Measurements from ENCODE around the gene PDE4B. TPM values are rescaled to one million over a fixed set of nuclear protein-coding genes. Genes with fewer than 3 reads are reported as not detected.

Gene PDE4B
- total and polyA plus RNA-seq, 10 of the 15 experiments (the other 5 are each of a cell fraction or from before 2014, with no cell fraction given): 3.0 to 13.2 (median 5.7) TPM

GRCh38 chr1:66352792-66353191 lies 560.1 kb downstream of the PDE4B start:
- SMC1A ChIA-PET (ENCODE audit: uncharacterized antibody, unreplicated experiment): interaction anchor here (0.7 to 13.8 kb wide), 15 partner anchors 8 to 100 kb away, joined by 3 to 463 read pairs (median 4); no protein-coding TSS in a partner anchor
- in situ Hi-C loops (cut with MboI): no loop called here
- Histone ChIP-seq H3K27me3 (replicated peaks in 1 of 2; ENCODE audit: control insufficient read depth in 2 of 2, insufficient read depth in 2 of 2, low read length in 1 of 2) (no peaks in the 10 kb centered on the region), H3K4me3 (no peak overlapping the region), H3K4me1 (ENCODE audit: control insufficient read depth, insufficient read depth, low read length) (peaks cover 35% of the 10 kb centered on the region), H3K36me3 (ENCODE audit: control insufficient read depth in 2 of 2, insufficient read depth in 2 of 2, low read length in 1 of 2) (no peaks in the 10 kb centered on the region; a peak in 2 of 4 replicates), H2AFZ (ENCODE audit: control insufficient read depth, low read depth, low read length) (no peak overlapping the region), H3K9me3 (replicated peaks; ENCODE audit: control insufficient read depth, insufficient read depth, low read length) (no peaks in the 10 kb centered on the region), H4K20me1 (ENCODE audit: control insufficient read depth, insufficient read depth) (no peaks in the 10 kb centered on the region), H3K79me2 (ENCODE audit: control insufficient read depth, insufficient read depth, low read length) (peaks cover 58% of the 10 kb centered on the region), H3K9ac (ENCODE audit: control insufficient read depth, insufficient read depth, low read length) (no peak overlapping the region), H3K27ac (ENCODE audit: control insufficient read depth, insufficient read depth) (peak overlapping the region; percentile 88; the same call in 1 of the 2 replicates), H3K4me2 (ENCODE audit: control insufficient read depth, insufficient read depth) (no peak overlapping the region)
- BruUV-seq (replicated peaks): no TSS peak
- POLR2A ChIA-PET: interaction anchor here (0.6 to 2.4 kb wide), 3 partner anchors 10 to 80 kb away, joined by 4 to 12 read pairs (median 4); no protein-coding TSS in a partner anchor
- intact Hi-C loops (cut with micrococcal nuclease; ENCODE audit: unreplicated experiment): loop anchor here (5.0 to 10.0 kb wide), 2 partner anchors 100 to 382 kb away; no protein-coding TSS in a partner anchor
- no peak for FAIRE-seq
- ATAC-seq: no peak
- 98% methylated on average over 2 of the region's 2 CpGs for WGBS (ENCODE audit: insufficient coverage, insufficient replicate concordance, low lambda C conversion rate, missing lambda C conversion rate)
- CTCF ChIA-PET: interaction anchor here (0.6 to 12.8 kb wide), 9 partner anchors 11 to 530 kb away, joined by 3 to 123 read pairs (median 6); no protein-coding TSS in a partner anchor
- DNase-seq (ENCODE audit: low read depth, low spot score): no peak
- RAD21 ChIA-PET (ENCODE audit: unreplicated experiment): interaction anchor here (1.0 to 13.1 kb wide), 5 partner anchors 9 to 92 kb away, joined by 3 to 238 read pairs (median 34); no protein-coding TSS in a partner anchor
- TF ChIP-seq CHD2 (IDR thresholded peaks at IDR 0.05; ENCODE audit: borderline replicate concordance, low read depth, low read length) (no peak), RFX5 (IDR thresholded peaks at IDR 0.05; ENCODE audit: low read depth, low read length) (no peak), MLLT1 (IDR thresholded peaks at IDR 0.05) (no peak), MXI1 (IDR thresholded peaks at IDR 0.05; ENCODE audit: low read depth, low read length) (no peak), HSF1 (IDR thresholded peaks at IDR 0.05; ENCODE audit: low read depth, low read length) (no peak), ZBED1 (IDR thresholded peaks at IDR 0.05; ENCODE audit: borderline replicate concordance) (no peak), KLF5 (IDR thresholded peaks at IDR 0.05; ENCODE audit: partially characterized antibody) (no peak), ZNF207 (IDR thresholded peaks at IDR 0.05; ENCODE audit: borderline replicate concordance) (no peak), SREBF1 (IDR thresholded peaks at IDR 0.05; ENCODE audit: low read length) (no peak), CTCF (IDR thresholded peaks at IDR 0.05 in 2 of 3, conservative IDR thresholded peaks at IDR 0.05 in 1 of 3; ENCODE audit: control insufficient read depth in 2 of 3, extremely low read depth in 1 of 3, insufficient read depth in 1 of 3, low read depth in 3 of 3, low read length in 3 of 3) (no peak), BMI1 (IDR thresholded peaks at IDR 0.05; ENCODE audit: borderline replicate concordance) (no peak), RUNX3 (IDR thresholded peaks at IDR 0.05; ENCODE audit: low read length) (no peak), CEBPZ (IDR thresholded peaks at IDR 0.05; ENCODE audit: low read depth, low read length) (no peak), IRF3 (IDR thresholded peaks at IDR 0.05) (no peak), KDM1A (IDR thresholded peaks at IDR 0.05; ENCODE audit: borderline replicate concordance) (no peak)

Data from GM12878 (cell line).